Loucy (cell line): ENCODE measurements around the gene FARS2.

ENCODE experiments used
- H2AFZ ChIP-seq: fragments of 200-600 bp; sonication (generic); 2 replicates; pipeline ENCODE4 v1.6.0; 2016; ENCODE audit warnings: antibody characterized with exemption, mild to moderate bottlenecking, low read length, moderate library complexity
- H3F3A ChIP-seq: fragments of 200-600 bp; 2 replicates; pipeline ENCODE4 v1.6.0; 2016; ENCODE audit warnings: antibody characterized with exemption, low read depth, mild to moderate bottlenecking
- H3K27me3 ChIP-seq: fragments of 200-600 bp; sonication (generic); 2 replicates; pipeline ENCODE4 v1.6.1; 2014; ENCODE audit warnings: low read length, mild to moderate bottlenecking; ENCODE audit not compliant: insufficient read depth, poor library complexity, severe bottlenecking
- H3K36me3 ChIP-seq: fragments of 200-600 bp; sonication (generic); 2 replicates; pipeline ENCODE4 v1.6.1; 2016; ENCODE audit warnings: low read length; ENCODE audit not compliant: insufficient read depth
- H3K4me1 ChIP-seq: fragments of 200-600 bp; sonication (generic); 2 replicates; pipeline ENCODE4 v1.5.1; 2014; ENCODE audit warnings: low read length, mild to moderate bottlenecking; ENCODE audit not compliant: insufficient read depth, poor library complexity, severe bottlenecking
- H3K4me2 ChIP-seq: fragments of 200-600 bp; sonication (generic); 2 replicates; pipeline ENCODE4 v1.6.0; 2014; ENCODE audit warnings: antibody characterized with exemption, low read length, low read depth, mild to moderate bottlenecking; ENCODE audit not compliant: poor library complexity, severe bottlenecking
- H3K4me3 ChIP-seq: fragments of 200-600 bp; sonication (generic); 2 replicates; pipeline ENCODE4 v1.5.1; 2014; ENCODE audit warnings: low read length, mild to moderate bottlenecking, mixed read lengths; ENCODE audit not compliant: poor library complexity, severe bottlenecking
- H3K79me2 ChIP-seq: fragments of 200-600 bp; sonication (generic); 2 replicates; pipeline ENCODE4 v1.6.1; 2014; ENCODE audit warnings: low read length; ENCODE audit not compliant: insufficient read depth
- H3K9ac ChIP-seq: fragments of 200-600 bp; sonication (generic); 2 replicates; pipeline ENCODE4 v1.6.0; 2014; ENCODE audit warnings: mild to moderate bottlenecking, low read depth, low read length, moderate library complexity; ENCODE audit not compliant: poor library complexity, severe bottlenecking
- H3K9me2 ChIP-seq: fragments of 200-600 bp; sonication (generic); replicated peaks from 2 replicates; pipeline ENCODE4 v1.6.1; 2016; ENCODE audit warnings: low read depth, low read length, mixed read lengths
- H3K9me3 ChIP-seq: fragments of 200-600 bp; sonication (generic); 2 replicates; pipeline ENCODE4 v1.6.1; 2014; ENCODE audit warnings: mild to moderate bottlenecking, antibody characterized with exemption, low read length, low read depth; ENCODE audit not compliant: insufficient read depth
- H4K20me1 ChIP-seq: fragments of 200-600 bp; sonication (generic); 2 replicates; pipeline ENCODE4 v1.6.0; 2014; ENCODE audit warnings: antibody characterized with exemption, low read length, mild to moderate bottlenecking; ENCODE audit not compliant: insufficient read depth, poor library complexity, severe bottlenecking
- EZH2phosphoT487 ChIP-seq: fragments of 200-600 bp; IDR thresholded peaks from 2 replicates; pipeline ENCODE4 v1.6.1; 2018; ENCODE audit warnings: antibody characterized with exemption, mild to moderate bottlenecking, moderate library complexity, borderline replicate concordance
- TF ChIP-seq, protein P1 (sequence below): fragments of 200-600 bp; sonication (generic); conservative IDR thresholded peaks from 2 replicates; pipeline ENCODE4 v1.5.1; 2014; ENCODE audit warnings: mild to moderate bottlenecking, antibody characterized with exemption, low read length

FARS2 gene

DNA sequence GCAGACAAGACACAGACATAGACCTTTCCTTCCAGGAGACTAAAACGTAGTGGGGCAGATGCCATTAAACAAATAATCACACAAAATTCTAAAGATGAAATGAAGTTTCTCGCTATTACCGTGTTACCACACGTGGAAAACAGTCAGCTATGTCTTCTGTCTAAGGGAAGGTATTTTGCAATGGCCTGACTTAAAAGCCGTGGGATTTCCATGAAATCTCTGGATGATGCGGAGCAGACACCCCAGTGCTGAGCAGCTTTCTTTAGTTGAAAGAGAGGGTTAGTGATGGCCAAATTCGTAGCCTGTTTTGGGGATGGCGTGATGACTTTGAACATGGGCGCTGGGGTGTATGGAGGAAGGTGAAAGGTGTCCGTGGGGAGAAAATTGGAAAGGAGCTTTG lies 463.6 kb downstream of the FARS2 start:
- Histone ChIP-seq H2AFZ (no peak overlapping the region), H3K9me3 (no peaks in the 10 kb centered on the region), H3K27me3 (no peaks in the 10 kb centered on the region), H3K4me3 (no peak overlapping the region), H3K9me2 (no peaks in the 10 kb centered on the region), H3F3A (no peaks in the 10 kb centered on the region), H3K9ac (no peak overlapping the region), H4K20me1 (no peaks in the 10 kb centered on the region), H3K36me3 (no peaks in the 10 kb centered on the region), H3K79me2 (no peaks in the 10 kb centered on the region), H3K4me1 (no peaks in the 10 kb centered on the region), H3K4me2 (no peak overlapping the region)
- no peak for TF ChIP-seq EZH2phosphoT487
- TF ChIP-seq, protein P1, sequence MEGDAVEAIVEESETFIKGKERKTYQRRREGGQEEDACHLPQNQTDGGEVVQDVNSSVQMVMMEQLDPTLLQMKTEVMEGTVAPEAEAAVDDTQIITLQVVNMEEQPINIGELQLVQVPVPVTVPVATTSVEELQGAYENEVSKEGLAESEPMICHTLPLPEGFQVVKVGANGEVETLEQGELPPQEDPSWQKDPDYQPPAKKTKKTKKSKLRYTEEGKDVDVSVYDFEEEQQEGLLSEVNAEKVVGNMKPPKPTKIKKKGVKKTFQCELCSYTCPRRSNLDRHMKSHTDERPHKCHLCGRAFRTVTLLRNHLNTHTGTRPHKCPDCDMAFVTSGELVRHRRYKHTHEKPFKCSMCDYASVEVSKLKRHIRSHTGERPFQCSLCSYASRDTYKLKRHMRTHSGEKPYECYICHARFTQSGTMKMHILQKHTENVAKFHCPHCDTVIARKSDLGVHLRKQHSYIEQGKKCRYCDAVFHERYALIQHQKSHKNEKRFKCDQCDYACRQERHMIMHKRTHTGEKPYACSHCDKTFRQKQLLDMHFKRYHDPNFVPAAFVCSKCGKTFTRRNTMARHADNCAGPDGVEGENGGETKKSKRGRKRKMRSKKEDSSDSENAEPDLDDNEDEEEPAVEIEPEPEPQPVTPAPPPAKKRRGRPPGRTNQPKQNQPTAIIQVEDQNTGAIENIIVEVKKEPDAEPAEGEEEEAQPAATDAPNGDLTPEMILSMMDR, result no peak

DNA sequence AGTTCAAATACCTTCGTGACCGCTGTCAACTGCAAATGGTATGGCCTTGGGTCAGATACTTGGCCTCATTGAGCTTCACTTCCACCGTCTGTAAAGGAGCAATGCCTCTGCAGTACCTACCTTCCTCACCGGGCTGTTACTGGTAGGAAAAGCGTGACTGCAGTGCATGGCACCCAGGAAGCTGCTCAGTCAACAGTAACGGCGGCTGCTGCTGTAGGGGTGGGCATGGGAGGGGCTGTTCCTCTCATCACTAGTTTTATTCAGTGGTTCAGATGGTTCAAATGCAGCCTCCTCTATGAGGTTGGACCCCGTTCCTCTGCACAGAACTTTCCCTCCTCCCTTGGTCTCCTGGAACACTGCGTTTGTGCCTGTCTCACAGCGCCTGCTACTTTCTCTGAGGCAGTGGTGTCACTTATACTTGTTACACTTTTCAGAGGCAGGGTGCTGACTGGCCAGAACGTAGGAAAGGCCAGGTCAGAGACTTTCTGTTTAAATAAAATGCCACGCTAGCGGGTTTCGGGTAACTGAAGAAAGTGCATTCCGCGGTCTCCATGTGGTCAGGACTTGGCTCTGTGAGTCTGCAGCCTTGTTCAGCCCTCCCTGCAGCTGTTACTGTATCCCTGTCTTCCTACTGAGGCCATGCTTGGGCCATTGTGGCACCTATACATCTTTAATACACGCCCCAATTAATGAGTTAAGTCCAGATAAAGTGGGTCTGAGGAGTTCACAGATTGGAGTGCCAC lies 465.8 kb downstream of the FARS2 start:
- Histone ChIP-seq H3K9me3 (no peaks in the 10 kb centered on the region), H3K27me3 (no peaks in the 10 kb centered on the region), H3K79me2 (no peaks in the 10 kb centered on the region), H3K9me2 (no peaks in the 10 kb centered on the region), H3F3A (no peaks in the 10 kb centered on the region), H3K4me3 (no peak overlapping the region), H3K9ac (no peak overlapping the region), H4K20me1 (no peaks in the 10 kb centered on the region), H3K36me3 (no peaks in the 10 kb centered on the region), H3K4me1 (no peaks in the 10 kb centered on the region), H3K4me2 (no peak overlapping the region), H2AFZ (no peak overlapping the region)
- no peak for TF ChIP-seq EZH2phosphoT487
- TF ChIP-seq, protein P1, result no peak

DNA sequence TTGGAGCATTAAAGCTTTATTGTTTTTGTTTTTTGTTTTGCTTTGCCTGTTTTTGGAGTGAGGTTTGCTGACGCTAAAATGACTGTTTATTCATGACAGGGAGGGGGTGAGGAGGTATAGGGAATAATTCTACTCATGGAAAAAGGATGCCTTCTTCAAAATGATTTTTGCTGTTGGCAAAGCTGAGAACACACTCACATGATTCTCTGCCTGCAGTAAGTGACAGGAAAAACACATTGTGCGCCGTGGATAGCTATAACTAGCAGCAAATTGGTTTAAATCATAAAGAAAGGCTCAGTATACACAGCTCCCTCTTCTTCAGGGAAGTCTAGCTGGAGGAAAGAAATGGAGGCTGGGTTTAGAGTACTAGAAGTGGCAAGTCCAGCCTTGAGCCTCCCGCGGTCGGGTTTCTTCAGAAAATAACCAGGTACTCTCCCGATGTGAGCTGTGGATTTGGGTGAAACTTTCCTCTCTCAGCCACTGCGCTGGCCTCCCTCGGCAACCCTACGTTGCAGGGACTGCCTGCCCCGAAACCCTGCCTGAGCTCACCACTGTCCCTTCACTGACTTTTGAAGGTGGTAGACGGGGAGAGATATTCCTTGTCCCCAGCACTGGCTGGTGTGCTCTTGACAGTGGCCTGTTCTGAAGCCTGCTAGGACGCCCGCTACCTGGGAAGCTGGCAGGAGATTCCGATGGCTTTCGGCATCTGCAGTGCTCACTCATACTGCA lies 467.2 kb downstream of the FARS2 start:
- no peaks in the 10 kb centered on the region for H3K9me3 ChIP-seq
- H3F3A ChIP-seq, result no peaks in the 10 kb centered on the region
- no peak overlapping the region for H3K4me2 ChIP-seq
- H3K36me3 ChIP-seq, result no peaks in the 10 kb centered on the region
- H3K9me2 ChIP-seq, result no peaks in the 10 kb centered on the region
- TF ChIP-seq, protein P1, result no peak
- TF ChIP-seq EZH2phosphoT487, result no peak
- H3K79me2 ChIP-seq, result no peaks in the 10 kb centered on the region
- H4K20me1 ChIP-seq, result no peaks in the 10 kb centered on the region
- no peak overlapping the region for H3K9ac ChIP-seq
- H3K4me3 ChIP-seq, result no peak overlapping the region
- H3K4me1 ChIP-seq, result no peaks in the 10 kb centered on the region
- no peaks in the 10 kb centered on the region for H3K27me3 ChIP-seq
- no peak overlapping the region for H2AFZ ChIP-seq
